A673 (cell line): ENCODE measurements around the gene MPPE1.

ENCODE experiments used
- EZH2 ChIP-seq: fragments of 200-600 bp; sonication (generic); IDR thresholded peaks from 2 replicates; pipeline ENCODE4 v1.6.1; 2017; ENCODE audit warnings: borderline replicate concordance, low read depth, mild to moderate bottlenecking, mixed read lengths, antibody characterized with exemption, low read length; ENCODE audit not compliant: poor library complexity, severe bottlenecking
- TF ChIP-seq, protein P1 (sequence below): fragments of 300-800, 200-600 bp; sonication (generic); conservative IDR thresholded peaks from 2 replicates; pipeline ENCODE4 v1.5.1; 2017; ENCODE audit warnings: low read depth, mild to moderate bottlenecking, antibody characterized with exemption, low read length, moderate library complexity, mixed read lengths

DNA sequence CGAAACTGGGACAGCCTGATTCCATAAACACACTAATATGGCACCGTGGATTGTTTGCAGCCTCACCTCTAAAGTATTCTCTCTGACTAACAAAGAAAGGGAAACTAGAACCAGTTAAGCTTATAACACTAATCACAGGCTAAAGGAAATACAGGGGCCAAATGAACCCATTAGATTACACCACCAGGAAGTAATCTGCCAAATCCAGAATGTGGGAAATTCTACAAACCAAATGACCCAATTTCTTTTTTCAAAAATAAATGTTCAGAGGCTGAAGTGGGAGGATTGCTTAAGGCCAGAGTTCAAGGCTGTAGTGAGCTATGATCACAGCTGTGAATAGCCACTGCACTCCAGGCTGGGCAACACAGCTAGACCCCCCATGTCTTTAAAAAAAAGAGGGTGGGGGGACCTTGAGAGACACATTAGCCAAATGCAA is 1.5 kb upstream of the MPPE1 start:
- no peak for TF ChIP-seq EZH2
- TF ChIP-seq, protein P1, sequence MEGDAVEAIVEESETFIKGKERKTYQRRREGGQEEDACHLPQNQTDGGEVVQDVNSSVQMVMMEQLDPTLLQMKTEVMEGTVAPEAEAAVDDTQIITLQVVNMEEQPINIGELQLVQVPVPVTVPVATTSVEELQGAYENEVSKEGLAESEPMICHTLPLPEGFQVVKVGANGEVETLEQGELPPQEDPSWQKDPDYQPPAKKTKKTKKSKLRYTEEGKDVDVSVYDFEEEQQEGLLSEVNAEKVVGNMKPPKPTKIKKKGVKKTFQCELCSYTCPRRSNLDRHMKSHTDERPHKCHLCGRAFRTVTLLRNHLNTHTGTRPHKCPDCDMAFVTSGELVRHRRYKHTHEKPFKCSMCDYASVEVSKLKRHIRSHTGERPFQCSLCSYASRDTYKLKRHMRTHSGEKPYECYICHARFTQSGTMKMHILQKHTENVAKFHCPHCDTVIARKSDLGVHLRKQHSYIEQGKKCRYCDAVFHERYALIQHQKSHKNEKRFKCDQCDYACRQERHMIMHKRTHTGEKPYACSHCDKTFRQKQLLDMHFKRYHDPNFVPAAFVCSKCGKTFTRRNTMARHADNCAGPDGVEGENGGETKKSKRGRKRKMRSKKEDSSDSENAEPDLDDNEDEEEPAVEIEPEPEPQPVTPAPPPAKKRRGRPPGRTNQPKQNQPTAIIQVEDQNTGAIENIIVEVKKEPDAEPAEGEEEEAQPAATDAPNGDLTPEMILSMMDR = no peak
